Ovary (tissue), 3 donors: ENCODE results near the gene SLC16A12.

Source experiments
- CTCF ChIP-seq, 3 donors: fragments of 450-650 bp in 2 of 3; fragments of 200-600 bp in 1 of 3; IDR thresholded peaks; one replicate each; pipeline versions ENCODE4 v1.5.1 to v1.8.0; 2016 to 2022; ENCODE audit warnings: antibody characterized with exemption in 3 of 3, mild to moderate bottlenecking in 1 of 3
- EP300 ChIP-seq: sonication (generic); formaldehyde crosslinking; IDR thresholded peaks from one replicate; pipeline ENCODE4 v1.6.1; 2017; ENCODE audit warnings: antibody characterized with exemption
- POLR2A ChIP-seq: fragments of 450-650 bp; IDR thresholded peaks from one replicate; pipeline ENCODE4 v1.6.1; 2017; ENCODE audit warnings: antibody characterized with exemption, mild to moderate bottlenecking, moderate library complexity
- donor health status: DM: no; HTN: no; CAD: no.

- TF ChIP-seq CTCF (IDR thresholded peaks at IDR 0.05) (no peak), POLR2A (no peak), EP300 (no peak)
Observed at GRCh38 chr10:89391907-89392756, 143.3 kb downstream of the SLC16A12 start, which contains the start of gene IFIT1.
